Neuronal stem cell (in vitro differentiated cells): Measurements from ENCODE around the gene MED8.
A peak's percentile ranks its signal among the peaks of the same experiment; 100 is the strongest.

Source experiments
- DNase-seq: peaks from one replicate; pipeline ENCODE4 v3.0.0-alpha.2; 2013; ENCODE audit warnings: low spot score
- H2AFZ ChIP-seq: one replicate; pipeline ENCODE4 v1.6.1; 2013; ENCODE audit warnings: mild to moderate bottlenecking, low read length, inconsistent platforms
- H2AK5ac ChIP-seq: 2 replicates; pipeline ENCODE4 v1.6.1; 2013; ENCODE audit warnings: low read depth, mild to moderate bottlenecking, inconsistent platforms, low read length, moderate library complexity, mixed read lengths
- H2BK120ac ChIP-seq: 2 replicates; pipeline ENCODE4 v1.6.1; 2013; ENCODE audit warnings: low read depth, mild to moderate bottlenecking, inconsistent platforms, low read length, moderate library complexity, mixed read lengths
- H2BK12ac ChIP-seq: one replicate; pipeline ENCODE4 v1.6.1; 2013; ENCODE audit warnings: low read length, inconsistent platforms
- H2BK15ac ChIP-seq: 2 replicates; pipeline ENCODE4 v1.6.1; 2013; ENCODE audit warnings: mild to moderate bottlenecking, low read length, inconsistent platforms, mixed read lengths
- H2BK5ac ChIP-seq: one replicate; pipeline ENCODE4 v1.6.1; 2013; ENCODE audit warnings: inconsistent platforms, mild to moderate bottlenecking, low read length, moderate library complexity
- H3K14ac ChIP-seq: one replicate; pipeline ENCODE4 v1.6.1; 2013; ENCODE audit warnings: low read length, inconsistent platforms
- H3K18ac ChIP-seq: 2 replicates; pipeline ENCODE4 v1.6.1; 2013; ENCODE audit warnings: low read length, inconsistent platforms
- H3K23ac ChIP-seq: 2 replicates; pipeline ENCODE4 v1.6.1; 2013; ENCODE audit warnings: low read depth, mild to moderate bottlenecking, mixed read lengths, low read length, inconsistent platforms; ENCODE audit not compliant: poor library complexity
- H3K27ac ChIP-seq: replicated peaks from 3 replicates; pipeline ENCODE4 v1.5.1; 2013; ENCODE audit warnings: low read length, inconsistent platforms
- H3K27me3 ChIP-seq, 3 experiments: 2 replicates each; pipeline ENCODE4 v1.6.1; 2013; ENCODE audit warnings: low read length in 3 of 3, mild to moderate bottlenecking in 2 of 3, inconsistent platforms in 1 of 3, low read depth in 1 of 3, mixed read lengths in 1 of 3, moderate library complexity in 1 of 3; ENCODE audit not compliant: control insufficient read depth in 3 of 3, insufficient read depth in 3 of 3
- H3K36me3 ChIP-seq, 2 donors: replicated peaks in 1 of 2; 2 replicates each; pipeline ENCODE4 v1.6.1; 2013; ENCODE audit warnings: low read length in 2 of 2; ENCODE audit not compliant: control insufficient read depth in 2 of 2, insufficient read depth in 2 of 2
- H3K4ac ChIP-seq: 2 replicates; pipeline ENCODE4 v1.6.1; 2013; ENCODE audit warnings: inconsistent platforms, mild to moderate bottlenecking, low read length, moderate library complexity
- H3K4me1 ChIP-seq, 2 donors: 1 replicate in 1 of 2; 2 replicates in 1 of 2; pipeline ENCODE4 v1.6.1; 2013; ENCODE audit warnings: low read length in 2 of 2, low read depth in 1 of 2; ENCODE audit not compliant: control insufficient read depth in 2 of 2, insufficient read depth in 1 of 2
- H3K4me2 ChIP-seq: one replicate; pipeline ENCODE4 v1.6.1; 2013; ENCODE audit warnings: mild to moderate bottlenecking, low read length, inconsistent platforms; ENCODE audit not compliant: insufficient read depth, poor library complexity, severe bottlenecking
- H3K4me3 ChIP-seq, 2 donors: 2 replicates each; pipeline ENCODE4 v1.5.1; 2013; ENCODE audit warnings: low read length in 2 of 2, mild to moderate bottlenecking in 2 of 2, inconsistent platforms in 1 of 2, moderate library complexity in 1 of 2
- H3K79me1 ChIP-seq: one replicate; pipeline ENCODE4 v1.6.1; 2013; ENCODE audit warnings: low read depth, mild to moderate bottlenecking, inconsistent platforms, low read length, moderate library complexity
- H3K9ac ChIP-seq: one replicate; pipeline ENCODE4 v1.6.1; 2013; ENCODE audit warnings: mild to moderate bottlenecking, low read depth, low read length, inconsistent platforms; ENCODE audit not compliant: poor library complexity
- H3K9me3 ChIP-seq, 2 donors: replicated peaks in 1 of 2; 2 replicates each; pipeline versions ENCODE3 to v1.6.1; 2013; ENCODE audit warnings: low read length in 2 of 2, mild to moderate bottlenecking in 2 of 2, inconsistent platforms in 1 of 2, low read depth in 1 of 2, mixed read lengths in 1 of 2, moderate library complexity in 1 of 2; ENCODE audit not compliant: control insufficient read depth in 2 of 2, insufficient read depth in 1 of 2
- H4K8ac ChIP-seq: one replicate; pipeline ENCODE4 v1.6.1; 2013; ENCODE audit warnings: low read depth, mild to moderate bottlenecking, inconsistent platforms, low read length, moderate library complexity
- H4K91ac ChIP-seq: one replicate; pipeline ENCODE4 v1.6.1; 2013; ENCODE audit warnings: low read length, low read depth, mild to moderate bottlenecking, inconsistent platforms; ENCODE audit not compliant: poor library complexity
- WGBS, 2 donors: extraction: QIAGEN DNeasy Blood & Tissue Kit; methylation state at CpG; one replicate each; pipeline ENCODE4 v1.1.7; 2013; ENCODE audit warnings: missing lambda C conversion rate in 2 of 2, mixed read lengths in 1 of 2; ENCODE audit not compliant: insufficient read length in 2 of 2, insufficient replicate concordance in 1 of 2; ENCODE audit errors: extremely low coverage in 2 of 2; 5-methylcytosine and 5-hydroxymethylcytosine counted together

MED8 gene

GRCh38 chr1:43434256-43434655 lies 44.7 kb upstream of the MED8 start:
- no peak overlapping the region for H3K4ac ChIP-seq
- H2BK5ac ChIP-seq: no peak overlapping the region
- H4K91ac ChIP-seq: no peak overlapping the region
- no peak overlapping the region for H2BK12ac ChIP-seq
- DNase-seq: no peak
- no peak overlapping the region for H2BK15ac ChIP-seq
- no peak overlapping the region for H2AFZ ChIP-seq
- H3K23ac ChIP-seq: no peak overlapping the region
- no peak overlapping the region for H3K4me2 ChIP-seq
- H2AK5ac ChIP-seq: no peak overlapping the region
- H3K36me3 ChIP-seq: peaks cover 47 to 81% of the 10 kb centered on the region in 2 donors
- H3K79me1 ChIP-seq: no peaks in the 10 kb centered on the region
- no peak overlapping the region for H3K4me3 ChIP-seq
- H3K9me3 ChIP-seq: peaks cover 0 to 2% of the 10 kb centered on the region in 2 donors
- peaks cover 4 to 22% of the 10 kb centered on the region in 2 donors for H3K4me1 ChIP-seq
- no peak overlapping the region for H3K18ac ChIP-seq
- no peak overlapping the region for H3K27ac ChIP-seq
- no peak overlapping the region for H3K14ac ChIP-seq
- H3K9ac ChIP-seq: no peak overlapping the region
- H4K8ac ChIP-seq: no peak overlapping the region
- no CpG with 5 or more reads among the region's 7 CpGs for WGBS, 2 donors
- no peak overlapping the region for H2BK120ac ChIP-seq
- H3K27me3 ChIP-seq: no peaks in the 10 kb centered on the region

GRCh38 chr1:43432907-43433306 lies 43.3 kb upstream of the MED8 start:
- Histone ChIP-seq H3K4me2 (no peak overlapping the region), H3K9ac (peak overlapping the region; percentile 26), H2BK15ac (no peak overlapping the region), H3K14ac (no peak overlapping the region), H3K4me1 (peaks cover 4 to 22% of the 10 kb centered on the region in 2 donors), H4K91ac (no peak overlapping the region), H2AK5ac (no peak overlapping the region), H2BK12ac (no peak overlapping the region), H3K27ac (no peak overlapping the region), H3K27me3 (no peaks in the 10 kb centered on the region), H3K4ac (no peak overlapping the region), H3K79me1 (no peaks in the 10 kb centered on the region), H3K4me3 (no peak overlapping the region), H3K36me3 (peaks cover 47 to 81% of the 10 kb centered on the region in 2 donors), H2BK5ac (no peak overlapping the region), H4K8ac (peak overlapping the region; percentile 43), H3K18ac (no peak overlapping the region), H3K23ac (no peak overlapping the region), H2BK120ac (no peak overlapping the region), H3K9me3 (peaks cover 0 to 2% of the 10 kb centered on the region in 2 donors), H2AFZ (no peak overlapping the region)
- no peak for DNase-seq
- WGBS, 2 donors: no CpG with 5 or more reads among the region's 5 CpGs

- Histone ChIP-seq H4K8ac (no peak overlapping the region), H2BK12ac (no peak overlapping the region), H2AK5ac (no peak overlapping the region), H4K91ac (no peak overlapping the region), H2AFZ (no peak overlapping the region), H2BK15ac (no peak overlapping the region), H3K9ac (no peak overlapping the region), H3K4ac (no peak overlapping the region), H3K27me3 (no peaks in the 10 kb centered on the region), H3K4me2 (no peak overlapping the region), H3K18ac (no peak overlapping the region), H3K23ac (no peak overlapping the region), H3K14ac (no peak overlapping the region), H3K36me3 (peaks cover 53 to 81% of the 10 kb centered on the region in 2 donors), H3K4me1 (peaks cover 4 to 20% of the 10 kb centered on the region in 2 donors), H3K9me3 (peaks cover 0 to 2% of the 10 kb centered on the region in 2 donors), H2BK120ac (no peak overlapping the region), H3K79me1 (no peaks in the 10 kb centered on the region), H2BK5ac (no peak overlapping the region), H3K27ac (no peak overlapping the region), H3K4me3 (no peak overlapping the region)
- no CpG with 5 or more reads among the region's 9 CpGs for WGBS, 2 donors
- no peak for DNase-seq
Observed at GRCh38 chr1:43432171-43432860, 42.7 kb upstream of the MED8 start.

- Histone ChIP-seq H2AK5ac (no peak overlapping the region), H2AFZ (no peak overlapping the region), H2BK5ac (no peak overlapping the region), H3K9me3 (peaks cover 0 to 2% of the 10 kb centered on the region in 2 donors), H3K79me1 (no peaks in the 10 kb centered on the region), H3K4ac (no peak overlapping the region), H3K27ac (no peak overlapping the region), H2BK12ac (no peak overlapping the region), H3K9ac (no peak overlapping the region), H3K4me1 (peaks cover 2 to 14% of the 10 kb centered on the region in 2 donors), H3K27me3 (no peaks in the 10 kb centered on the region), H2BK120ac (no peak overlapping the region), H3K23ac (no peak overlapping the region), H4K8ac (no peak overlapping the region), H2BK15ac (no peak overlapping the region), H3K4me3 (no peak overlapping the region), H3K18ac (no peak overlapping the region), H3K14ac (no peak overlapping the region), H4K91ac (no peak overlapping the region), H3K36me3 (peaks cover 59 to 86% of the 10 kb centered on the region in 2 donors), H3K4me2 (no peak overlapping the region)
- DNase-seq: no peak
- no CpG with 5 or more reads among the region's 9 CpGs for WGBS, 2 donors
Observed at GRCh38 chr1:43431676-43432075, 42.1 kb upstream of the MED8 start.
